GM10266 (cell line): ENCODE data around the gene EIF2D.

ENCODE experiments used
- DNase-seq: peaks from one replicate; pipeline ENCODE4 v3.0.0; 2012; ENCODE audit errors: extremely low spot score
- TF ChIP-seq, protein P1 (sequence below): IDR thresholded peaks from 2 replicates; pipeline ENCODE4 v1.5.1; 2012; ENCODE audit warnings: mild to moderate bottlenecking, low read depth; ENCODE audit not compliant: control insufficient read depth, insufficient read depth; ENCODE audit errors: missing control alignments

EIF2D gene

DNA sequence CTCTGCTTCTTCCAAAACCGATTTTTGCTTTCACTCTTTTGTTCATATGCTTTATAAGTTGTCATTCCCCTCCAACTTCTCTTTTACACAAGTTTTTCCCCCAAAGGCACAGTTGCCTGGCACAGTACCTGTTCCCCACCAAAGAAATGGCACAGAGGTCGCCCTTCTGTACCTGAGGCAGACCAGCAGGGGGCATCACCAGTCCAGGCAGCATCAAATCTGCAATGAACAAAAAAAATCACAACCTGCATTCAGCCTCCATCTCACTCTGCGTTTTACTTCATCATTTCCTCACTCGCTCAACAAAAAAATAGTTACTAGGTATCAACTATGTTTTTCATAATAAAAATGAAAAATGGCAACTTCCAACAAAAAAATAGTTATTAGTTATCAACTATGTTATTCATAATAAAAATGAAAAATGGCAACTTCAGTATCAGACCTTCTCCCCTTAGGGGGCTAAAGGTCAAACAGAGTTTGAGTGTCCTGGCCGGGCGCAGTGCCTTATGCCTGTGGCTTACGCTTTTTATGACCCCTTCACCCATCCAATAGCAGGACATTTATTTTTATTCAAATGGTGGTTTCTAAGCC, 4.1 kb downstream of the EIF2D start:
- TF ChIP-seq, protein P1, sequence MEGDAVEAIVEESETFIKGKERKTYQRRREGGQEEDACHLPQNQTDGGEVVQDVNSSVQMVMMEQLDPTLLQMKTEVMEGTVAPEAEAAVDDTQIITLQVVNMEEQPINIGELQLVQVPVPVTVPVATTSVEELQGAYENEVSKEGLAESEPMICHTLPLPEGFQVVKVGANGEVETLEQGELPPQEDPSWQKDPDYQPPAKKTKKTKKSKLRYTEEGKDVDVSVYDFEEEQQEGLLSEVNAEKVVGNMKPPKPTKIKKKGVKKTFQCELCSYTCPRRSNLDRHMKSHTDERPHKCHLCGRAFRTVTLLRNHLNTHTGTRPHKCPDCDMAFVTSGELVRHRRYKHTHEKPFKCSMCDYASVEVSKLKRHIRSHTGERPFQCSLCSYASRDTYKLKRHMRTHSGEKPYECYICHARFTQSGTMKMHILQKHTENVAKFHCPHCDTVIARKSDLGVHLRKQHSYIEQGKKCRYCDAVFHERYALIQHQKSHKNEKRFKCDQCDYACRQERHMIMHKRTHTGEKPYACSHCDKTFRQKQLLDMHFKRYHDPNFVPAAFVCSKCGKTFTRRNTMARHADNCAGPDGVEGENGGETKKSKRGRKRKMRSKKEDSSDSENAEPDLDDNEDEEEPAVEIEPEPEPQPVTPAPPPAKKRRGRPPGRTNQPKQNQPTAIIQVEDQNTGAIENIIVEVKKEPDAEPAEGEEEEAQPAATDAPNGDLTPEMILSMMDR: peak; percentile 79
- peak; percentile 51 for DNase-seq

DNA sequence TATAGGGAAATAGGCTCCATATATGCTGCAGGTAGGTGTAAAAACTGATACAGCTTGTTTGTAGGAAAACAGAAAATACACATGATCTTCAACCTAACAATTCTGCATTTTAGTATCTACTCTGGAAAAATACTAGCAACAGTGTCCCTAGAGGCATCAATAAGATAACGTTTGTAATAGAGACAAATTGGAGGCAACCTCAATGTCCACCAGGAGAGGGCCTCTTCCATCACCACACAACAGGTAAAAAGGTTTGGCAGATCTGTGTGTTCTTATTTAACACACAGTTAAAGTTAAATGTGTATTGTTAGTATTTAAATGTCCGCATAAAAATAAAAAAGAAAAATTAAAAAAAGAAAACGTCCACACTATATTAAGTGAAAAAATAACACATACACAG, 5.4 kb downstream of the EIF2D start:
- no peak for DNase-seq
- TF ChIP-seq, protein P1: no peak

DNA sequence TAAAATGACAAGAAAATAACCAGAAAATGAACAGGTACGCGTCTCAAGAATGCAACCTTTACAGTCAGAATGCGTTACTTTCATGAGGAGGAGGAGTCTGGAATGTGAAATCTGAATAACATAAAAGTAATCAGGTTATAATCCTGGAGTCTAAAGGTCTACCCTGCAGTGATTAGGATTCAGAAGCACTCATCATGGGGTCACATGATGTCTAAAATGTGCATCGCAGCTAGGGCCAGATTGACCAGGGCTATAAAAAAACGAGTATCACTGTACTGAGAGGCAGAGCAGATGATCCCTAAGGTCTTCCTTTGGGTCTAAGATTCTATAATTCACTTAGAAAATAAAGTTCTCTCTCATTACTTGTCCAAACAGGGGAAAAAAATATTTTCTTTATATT, 7.4 kb downstream of the EIF2D start:
- TF ChIP-seq, protein P1: no peak
- no peak for DNase-seq

DNA sequence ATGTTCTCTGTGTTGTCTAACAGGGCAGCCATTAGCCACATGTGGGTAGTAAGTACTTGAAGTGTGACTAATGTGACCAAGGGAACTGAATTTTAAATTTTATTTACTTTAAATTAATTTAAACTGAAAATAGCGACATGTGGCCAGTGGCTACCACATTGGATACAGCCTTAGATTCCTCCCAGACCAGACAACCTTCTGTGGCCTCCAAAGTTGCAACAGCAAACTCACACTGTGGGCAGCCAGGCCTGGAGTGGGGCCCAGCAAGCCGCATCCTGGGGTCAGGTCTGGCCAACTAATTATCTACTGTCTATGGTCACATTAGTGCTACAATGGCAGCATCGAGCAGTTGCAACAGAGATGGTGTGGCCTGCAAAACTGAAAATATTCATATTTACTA, 11.7 kb downstream of the EIF2D start:
- DNase-seq: no peak
- TF ChIP-seq, protein P1: no peak

DNA sequence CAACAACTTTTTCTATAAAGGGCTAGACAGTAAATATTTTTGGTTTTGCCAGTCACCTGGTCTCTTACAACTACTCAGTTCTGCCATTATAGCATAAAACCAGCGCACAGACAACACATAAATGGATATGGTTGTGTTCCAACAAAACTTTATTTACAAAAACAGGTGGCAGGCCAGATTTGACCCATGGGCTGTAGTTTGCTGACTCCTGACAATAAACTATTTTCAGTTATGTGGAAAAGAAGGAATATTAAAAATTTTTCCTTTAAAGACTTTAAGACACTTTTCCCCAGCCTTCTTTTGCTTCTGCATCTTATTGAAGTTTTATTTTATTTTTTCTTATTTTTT, 16.0 kb downstream of the EIF2D start:
- no peak for DNase-seq
- TF ChIP-seq, protein P1: no peak

DNA sequence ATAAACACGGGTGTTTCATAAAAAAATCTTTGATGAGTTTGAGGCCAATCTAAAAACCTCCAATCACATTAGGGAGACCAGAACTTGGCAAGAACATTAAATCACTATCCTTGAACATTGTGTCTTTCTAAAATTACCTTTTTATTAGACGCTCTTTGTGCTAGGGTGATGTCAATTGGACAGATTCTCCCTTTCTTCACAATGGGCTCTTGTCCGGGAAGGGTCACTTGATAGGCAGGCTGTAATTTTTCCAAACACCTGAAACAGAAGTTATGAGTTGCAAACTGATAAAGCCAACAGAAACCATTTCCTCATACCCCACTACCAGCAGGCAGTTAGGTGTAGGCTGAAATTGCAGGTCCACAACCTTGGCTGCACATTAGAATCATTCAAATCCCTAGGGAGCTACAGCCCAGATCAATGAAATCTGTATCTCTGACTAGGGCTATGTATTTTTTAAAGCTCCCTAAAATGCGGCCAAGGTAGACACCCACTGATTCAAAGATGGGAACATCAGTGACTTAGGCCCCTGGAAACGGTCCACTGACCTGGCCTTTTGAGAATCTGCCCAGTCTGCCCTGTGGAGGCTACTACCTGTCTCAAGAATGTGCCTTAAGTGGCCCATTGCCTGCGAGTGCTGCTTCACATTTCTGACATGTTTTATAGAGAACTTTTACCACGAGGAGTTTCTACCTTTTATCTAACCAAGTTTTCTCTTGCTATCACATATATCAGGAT, 16.5 kb downstream of the EIF2D start:
- DNase-seq: no peak
- TF ChIP-seq, protein P1: no peak

DNA sequence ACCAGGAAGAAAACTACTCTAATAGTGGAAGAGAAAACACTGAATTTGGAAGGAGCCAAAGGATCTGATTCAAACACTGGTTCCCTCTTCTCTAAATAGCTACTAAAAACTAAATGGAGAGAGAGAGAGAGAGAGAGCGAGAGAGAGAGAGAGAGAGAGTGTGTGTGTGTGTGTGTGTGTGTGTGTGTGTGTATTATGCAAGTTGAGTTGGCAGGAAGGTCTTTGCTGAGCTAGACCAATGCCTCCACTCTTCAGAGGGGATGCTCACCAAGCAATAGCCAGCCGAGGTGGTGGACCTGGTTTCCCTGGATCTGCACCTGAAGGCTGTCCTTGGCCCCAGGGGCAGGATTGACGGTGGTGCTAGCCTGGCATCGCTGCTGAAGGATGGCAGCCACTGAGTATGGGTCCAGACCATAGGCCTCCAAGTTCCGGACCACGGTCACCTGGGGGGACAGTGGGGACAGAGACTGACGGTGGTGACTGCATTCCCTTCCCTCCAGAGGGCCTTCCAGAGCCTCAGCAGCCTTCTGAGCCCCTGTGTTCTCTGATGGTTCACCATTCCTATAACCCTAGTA, 18.8 kb downstream of the EIF2D start:
- no peak for DNase-seq

More for the DNA sequence above, 18.8 kb downstream of the EIF2D start:
- TF ChIP-seq, protein P1: no peak
